Measurements from ENCODE around the gene RBFOX2.
"Not testable (repeated sequence)": the region's sequence is repeated elsewhere in the genome, so short reads cannot be mapped to it uniquely, and the experiment has no call there.

RBFOX2 gene, protein sequence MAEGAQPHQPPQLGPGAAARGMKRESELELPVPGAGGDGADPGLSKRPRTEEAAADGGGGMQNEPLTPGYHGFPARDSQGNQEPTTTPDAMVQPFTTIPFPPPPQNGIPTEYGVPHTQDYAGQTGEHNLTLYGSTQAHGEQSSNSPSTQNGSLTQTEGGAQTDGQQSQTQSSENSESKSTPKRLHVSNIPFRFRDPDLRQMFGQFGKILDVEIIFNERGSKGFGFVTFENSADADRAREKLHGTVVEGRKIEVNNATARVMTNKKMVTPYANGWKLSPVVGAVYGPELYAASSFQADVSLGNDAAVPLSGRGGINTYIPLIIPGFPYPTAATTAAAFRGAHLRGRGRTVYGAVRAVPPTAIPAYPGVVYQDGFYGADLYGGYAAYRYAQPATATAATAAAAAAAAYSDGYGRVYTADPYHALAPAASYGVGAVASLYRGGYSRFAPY

DNA sequence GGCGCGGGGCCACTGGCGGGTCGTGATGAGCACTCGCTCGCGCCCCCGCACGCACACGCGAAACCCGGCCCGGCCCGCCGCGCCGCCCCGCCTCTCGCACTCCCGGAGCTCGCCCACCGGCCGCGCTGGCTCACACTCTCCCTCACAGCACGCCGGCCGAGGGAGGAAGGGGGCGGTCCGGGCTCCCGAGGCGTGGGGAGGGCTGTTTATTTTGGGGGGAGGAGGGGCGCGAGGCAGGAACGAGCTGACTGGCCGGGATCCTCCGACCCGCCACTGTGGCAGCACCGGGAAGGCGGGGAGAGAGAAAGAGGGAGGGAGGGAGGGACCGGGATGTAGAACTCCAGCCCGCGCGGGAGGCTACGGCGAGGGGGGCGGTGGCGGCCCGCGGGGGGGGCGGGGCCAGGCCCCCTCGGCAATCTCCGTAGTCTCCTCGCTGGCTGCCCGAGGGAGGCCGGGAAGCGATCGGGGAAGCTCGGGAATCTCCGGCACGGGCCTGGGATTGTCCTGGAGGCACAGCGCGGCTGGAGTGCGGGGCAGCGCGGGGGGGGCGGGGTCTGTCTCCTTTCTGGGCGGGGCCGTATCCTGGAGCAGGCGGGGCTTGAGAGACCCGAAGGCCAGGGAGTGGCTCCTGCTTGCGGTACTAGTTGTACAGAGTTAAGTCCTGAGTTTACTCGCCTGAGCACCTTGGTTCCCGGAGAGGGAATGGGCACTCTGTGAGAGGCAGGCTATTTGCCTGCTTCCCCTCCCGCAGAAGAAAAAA is at the start of gene RBFOX2:
Gene RBFOX2 (minus strand): TSS at position 179 of the 760 bp plus-strand sequence. CDS start 399 bp downstream, outside the sequence.
- DNase-seq = peak; percentile 75

DNA sequence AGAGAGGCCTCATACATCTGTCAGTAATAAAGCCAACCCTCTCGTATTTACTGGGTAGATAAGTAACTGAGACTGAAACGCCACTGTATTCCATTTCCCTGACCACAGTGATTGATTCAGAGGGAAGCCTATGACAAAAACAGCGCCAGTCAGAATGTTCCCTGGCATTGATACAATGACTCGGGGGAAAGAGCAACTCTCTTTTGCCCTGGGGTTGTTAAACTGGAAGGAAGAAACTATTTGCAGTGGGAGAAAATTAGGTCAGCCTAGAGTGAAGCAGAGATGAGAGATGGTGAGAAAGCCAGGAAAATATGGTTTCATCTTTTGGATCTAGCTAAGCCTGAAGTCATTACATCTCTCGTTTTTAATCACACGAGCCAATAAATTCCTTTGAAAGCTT is 48.6 kb upstream of the RBFOX2 start:
- no peak for DNase-seq

DNA sequence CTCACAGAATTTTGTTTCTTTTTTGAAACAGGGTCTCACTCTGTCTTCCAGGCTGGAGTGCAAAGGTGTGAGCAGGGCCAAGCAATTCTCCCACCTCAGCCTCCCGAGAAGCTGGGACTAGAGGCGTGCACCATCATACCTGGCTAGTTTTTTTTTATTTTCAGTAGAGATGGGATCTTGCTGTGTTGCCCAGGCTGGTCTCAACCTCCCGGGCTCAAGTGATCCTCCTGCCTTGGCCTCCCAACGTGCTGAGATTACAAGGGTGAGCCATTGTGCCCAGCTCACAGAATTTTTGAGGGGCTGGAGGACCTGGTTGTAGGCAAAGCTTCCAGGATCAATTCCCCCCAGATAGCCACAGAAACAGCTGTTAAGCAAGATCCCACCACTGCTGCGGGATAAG is 47.1 kb upstream of the RBFOX2 start:
- no peak for DNase-seq

DNA sequence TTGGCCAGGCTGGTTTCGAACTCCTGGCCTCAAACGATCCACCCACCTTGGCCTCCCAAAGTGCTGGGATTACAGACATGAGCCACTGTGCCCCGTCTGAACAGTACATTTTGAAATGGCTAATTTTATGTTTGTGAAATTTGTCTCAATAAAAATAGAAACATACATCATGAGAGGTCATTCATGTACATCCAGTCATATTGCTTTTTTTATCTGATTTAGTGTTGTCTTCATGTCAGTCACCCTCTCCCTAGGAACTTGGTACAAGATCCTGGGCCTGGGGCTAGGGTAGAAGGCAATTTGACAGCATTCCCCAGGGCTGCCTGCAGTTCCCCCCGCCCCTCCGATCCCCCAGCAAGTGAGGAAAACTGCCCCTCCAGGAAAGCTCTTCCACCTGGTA is 46.6 kb upstream of the RBFOX2 start:
- DNase-seq = no peak

DNA sequence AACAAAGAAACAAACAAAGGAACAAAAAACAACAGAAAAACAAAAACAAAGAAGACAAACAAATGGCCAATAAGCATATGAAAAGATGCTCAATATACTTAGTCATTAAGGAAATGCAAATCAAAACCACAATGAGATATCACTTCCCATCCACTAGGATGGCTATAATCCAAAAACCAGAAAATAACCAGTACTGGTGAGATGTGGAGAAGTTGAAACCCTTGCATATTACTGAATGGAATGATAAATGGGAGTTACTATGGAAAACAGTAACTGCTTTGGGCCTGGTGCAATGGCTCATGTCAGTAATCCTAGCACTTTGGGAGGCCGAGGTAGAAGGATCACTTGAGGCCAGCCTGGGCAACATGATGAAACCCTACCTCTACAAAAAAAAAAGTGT is 44.9 kb upstream of the RBFOX2 start:
- no peak for DNase-seq

DNA sequence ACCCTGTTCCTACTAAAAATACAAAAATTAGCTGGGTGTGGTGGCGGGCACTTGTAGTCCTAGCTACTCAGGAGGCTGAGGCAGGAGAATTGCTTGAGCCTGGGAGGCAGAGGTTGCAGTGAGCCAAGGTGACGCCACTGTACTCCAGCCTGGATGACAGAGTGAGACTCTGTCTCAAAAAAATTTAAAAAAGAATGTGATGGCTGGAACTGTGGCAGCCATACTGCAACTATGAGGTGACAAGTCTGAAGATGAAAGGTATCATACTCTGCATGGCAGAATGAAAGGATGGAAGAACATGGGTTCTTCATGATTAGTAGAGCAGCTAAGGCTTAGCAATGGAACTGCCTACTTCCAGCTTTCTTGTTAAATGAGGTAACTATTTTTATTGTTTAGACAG is 42.0 kb upstream of the RBFOX2 start:
- not testable (repeated sequence) for DNase-seq

DNA sequence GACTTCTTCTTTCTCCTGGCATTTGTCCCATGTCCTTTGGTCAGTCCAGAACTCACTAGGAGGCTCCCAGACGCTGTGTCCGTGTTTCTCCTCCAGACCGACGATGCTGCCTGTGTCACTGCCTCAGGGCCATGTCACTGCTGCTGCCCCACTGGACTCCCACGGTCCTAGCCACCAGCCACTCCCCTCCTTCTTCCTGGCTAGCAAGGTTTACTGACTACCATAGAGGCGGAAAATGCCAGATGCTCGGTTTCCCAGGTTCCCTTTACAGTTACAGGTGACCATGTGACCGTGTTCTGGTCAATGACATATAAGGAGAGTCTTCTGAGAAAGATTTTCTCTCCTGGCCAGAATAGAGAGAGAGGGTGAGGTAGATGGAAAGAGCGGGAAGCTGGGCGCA is 40.7 kb upstream of the RBFOX2 start:
- DNase-seq = no peak

DNA sequence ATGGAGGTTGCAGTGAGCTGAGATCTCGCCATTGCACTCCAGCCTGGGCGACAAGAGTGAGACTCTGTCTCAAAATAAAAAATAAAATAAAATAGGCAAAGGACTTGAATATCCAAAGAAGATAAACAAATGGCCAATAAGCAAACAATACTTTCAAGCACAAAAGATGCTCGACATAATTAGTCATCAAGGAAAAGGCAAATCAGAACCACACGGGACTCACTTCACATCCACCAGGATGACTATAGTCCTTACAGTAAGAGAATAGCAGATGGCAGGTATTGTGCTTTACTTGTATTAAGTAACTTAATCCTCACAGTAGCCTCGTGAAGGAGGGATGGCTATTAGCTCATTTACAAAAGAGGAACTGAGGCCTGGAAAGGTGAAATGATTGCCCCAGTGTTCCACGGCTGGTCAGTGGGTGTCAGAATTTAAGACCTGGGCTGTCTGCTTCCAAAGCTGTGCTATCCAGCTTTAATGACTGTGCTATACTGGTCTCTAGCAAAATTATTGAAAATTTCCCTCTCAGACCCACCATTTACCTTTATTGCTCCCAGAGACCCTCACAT is 40.2 kb upstream of the RBFOX2 start:
- DNase-seq = no peak

DNA sequence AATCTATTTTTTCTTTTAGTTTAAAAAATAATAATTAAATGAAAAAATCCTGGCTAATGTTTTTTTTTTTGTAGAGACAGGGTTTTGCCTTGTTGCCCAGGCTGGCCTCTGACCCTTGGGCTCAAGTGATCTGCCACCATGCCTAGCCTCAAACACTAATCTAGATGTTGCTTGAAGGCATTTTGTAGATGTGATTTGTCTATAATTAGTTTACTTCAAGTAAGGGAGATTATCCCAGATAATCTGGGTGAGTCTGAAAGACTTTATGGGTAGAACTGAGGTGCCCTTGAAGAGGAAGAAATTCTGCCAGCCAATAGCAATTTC is 38.6 kb upstream of the RBFOX2 start:
- DNase-seq = no peak

DNA sequence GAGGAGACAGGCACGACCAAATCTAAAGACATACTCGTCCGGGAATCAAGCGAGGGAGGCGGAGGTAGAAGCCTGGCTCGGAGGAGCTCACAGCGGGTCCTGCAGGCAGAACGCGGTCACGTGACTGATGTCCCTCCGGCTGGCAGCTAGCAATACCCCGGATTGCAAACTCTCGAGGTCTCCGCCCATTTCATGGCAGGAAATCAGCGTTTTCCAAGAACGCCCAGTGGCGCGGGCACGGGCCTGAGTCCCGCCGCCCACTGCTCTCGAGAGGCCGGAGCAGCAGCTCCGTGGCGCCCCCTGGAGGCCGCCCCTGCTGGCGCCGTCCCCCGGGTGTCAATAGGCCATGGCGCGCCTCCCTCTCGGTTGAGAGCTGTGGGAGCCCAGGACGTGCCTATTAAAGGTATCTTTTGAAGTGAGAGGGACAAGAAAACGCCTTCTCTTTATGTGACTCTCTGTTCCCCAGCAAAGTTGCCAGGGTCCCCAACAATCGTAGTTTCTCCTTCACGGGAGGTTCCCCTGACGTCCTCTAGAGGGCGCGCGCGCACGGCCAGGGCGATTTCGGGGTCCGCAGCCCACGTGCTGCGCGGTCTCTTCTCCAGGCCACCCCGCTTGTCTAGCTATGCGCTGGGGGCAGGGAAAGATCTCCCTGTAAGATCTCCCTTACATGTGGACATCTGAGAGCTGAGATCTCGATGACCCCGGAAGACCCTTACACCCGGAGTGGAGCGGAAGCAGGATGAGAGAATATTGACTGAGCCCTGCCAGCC is 37.3 kb upstream of the RBFOX2 start:
- peak; percentile 59 for DNase-seq

DNA sequence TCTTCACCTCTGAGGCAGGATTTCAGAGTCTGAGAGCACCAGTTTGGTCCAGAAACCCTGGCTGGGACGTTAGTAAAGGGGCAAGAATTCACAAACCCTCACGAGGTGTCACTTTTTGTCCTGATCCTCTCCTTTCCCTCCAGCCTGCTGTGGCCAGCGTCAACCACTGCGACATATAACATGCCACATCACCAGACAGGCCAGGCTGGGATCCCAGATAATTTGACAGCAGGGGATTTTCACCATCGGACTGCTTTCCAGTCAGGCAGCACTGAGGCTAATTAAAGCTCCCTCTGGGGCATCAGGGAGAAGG is 36.8 kb upstream of the RBFOX2 start:
- DNase-seq = no peak

DNA sequence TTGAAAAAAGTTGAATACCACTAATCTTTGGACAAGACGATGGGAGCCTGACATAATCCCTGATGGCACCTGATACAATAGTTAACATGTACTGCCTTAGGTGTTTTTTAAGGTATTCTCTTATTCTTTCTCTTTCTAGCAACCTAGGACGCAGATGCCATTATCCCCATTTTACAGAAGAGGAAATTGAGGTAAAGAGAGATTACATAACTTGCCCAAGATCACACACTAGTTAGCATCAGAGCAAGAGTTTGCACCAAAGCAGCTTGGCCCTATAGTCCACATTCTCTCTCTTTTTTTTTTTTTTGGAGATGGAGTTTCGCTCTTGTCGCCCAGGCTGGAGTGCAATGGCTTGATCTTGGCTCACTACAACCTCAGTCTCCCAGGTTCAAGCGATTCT is 35.7 kb upstream of the RBFOX2 start:
- no peak for DNase-seq

DNA sequence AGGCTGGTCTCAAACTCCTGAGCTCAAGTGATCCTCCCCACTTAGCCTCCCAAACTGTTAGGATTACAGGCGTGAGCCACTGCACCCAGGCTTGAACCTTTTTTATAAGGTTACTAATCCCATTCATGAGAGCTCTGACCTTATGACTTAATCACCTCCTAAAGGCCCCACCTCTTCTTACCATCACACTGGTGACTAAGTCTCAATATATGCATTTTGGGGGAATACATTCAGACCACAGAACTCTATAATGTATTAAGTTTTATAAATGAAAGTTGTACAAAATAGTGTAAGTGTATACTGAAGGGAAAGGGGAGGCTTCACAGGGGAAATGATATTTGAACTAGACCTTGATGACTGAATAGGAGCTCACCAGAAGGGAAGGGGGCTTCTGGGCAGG is 28.4 kb upstream of the RBFOX2 start:
- no peak for DNase-seq

DNA sequence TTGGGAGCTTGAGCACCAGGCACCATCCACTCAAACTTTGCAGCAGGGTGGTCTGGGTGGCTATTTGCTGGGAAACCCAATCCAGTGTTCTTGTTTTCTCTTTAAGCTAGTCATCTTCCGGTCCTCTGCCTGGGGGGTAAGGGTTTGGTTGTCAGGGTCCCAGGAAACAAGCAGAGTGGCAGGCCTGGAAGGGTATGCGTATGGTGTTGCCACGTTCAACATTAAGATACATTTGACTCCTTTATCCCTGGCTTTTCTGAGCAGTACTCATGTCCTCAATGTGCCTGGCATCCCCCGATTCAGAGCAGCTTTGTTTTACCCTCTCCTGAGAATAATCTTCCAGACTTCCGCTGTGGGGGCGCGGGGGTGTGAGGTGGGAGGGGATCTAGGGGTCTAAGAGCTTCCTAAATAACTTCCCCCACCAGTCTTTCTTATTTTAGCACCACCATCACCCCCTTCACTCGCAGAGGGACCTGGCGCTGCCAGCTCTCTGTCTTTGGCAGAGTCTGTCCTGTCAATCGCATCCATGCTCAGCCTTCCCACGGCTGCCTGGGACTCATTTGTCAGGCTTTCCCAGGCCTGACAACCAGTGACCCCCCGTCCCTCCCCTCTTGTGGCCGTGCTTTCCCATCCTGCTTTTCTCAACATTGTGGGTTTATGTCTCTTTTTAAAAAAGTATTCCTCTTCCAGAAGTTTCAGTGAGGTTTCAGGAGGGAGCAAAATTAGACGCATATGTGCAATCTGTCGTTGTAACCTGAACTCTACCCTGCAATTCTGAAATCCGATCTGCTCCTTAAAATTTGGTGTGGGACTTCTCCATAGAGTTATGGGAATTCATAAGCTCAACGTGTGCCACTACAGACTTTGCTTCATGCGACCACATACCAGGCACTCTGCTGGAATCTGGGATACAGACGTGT is 27.0 kb upstream of the RBFOX2 start:
- no peak for DNase-seq

DNA sequence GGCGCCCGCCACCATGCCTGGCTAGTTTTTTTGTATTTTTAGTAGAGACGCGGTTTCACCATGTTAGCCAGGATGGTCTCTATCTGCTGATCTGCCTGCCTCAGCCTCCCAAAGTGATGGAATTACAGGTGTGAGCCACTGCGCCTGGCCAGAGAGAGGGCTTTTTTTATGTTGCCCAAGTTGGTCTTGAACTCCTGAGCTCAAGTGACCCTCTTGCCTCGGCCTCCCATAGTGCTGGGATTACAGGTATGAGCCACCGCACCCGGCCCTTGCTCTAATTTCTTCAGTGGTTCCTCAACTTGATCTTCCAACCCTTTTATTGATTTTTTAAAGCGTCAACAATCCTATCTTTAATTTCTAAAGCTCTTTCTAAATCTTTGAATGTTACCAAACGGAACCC is 25.8 kb upstream of the RBFOX2 start:
- DNase-seq = not testable (repeated sequence)

DNA sequence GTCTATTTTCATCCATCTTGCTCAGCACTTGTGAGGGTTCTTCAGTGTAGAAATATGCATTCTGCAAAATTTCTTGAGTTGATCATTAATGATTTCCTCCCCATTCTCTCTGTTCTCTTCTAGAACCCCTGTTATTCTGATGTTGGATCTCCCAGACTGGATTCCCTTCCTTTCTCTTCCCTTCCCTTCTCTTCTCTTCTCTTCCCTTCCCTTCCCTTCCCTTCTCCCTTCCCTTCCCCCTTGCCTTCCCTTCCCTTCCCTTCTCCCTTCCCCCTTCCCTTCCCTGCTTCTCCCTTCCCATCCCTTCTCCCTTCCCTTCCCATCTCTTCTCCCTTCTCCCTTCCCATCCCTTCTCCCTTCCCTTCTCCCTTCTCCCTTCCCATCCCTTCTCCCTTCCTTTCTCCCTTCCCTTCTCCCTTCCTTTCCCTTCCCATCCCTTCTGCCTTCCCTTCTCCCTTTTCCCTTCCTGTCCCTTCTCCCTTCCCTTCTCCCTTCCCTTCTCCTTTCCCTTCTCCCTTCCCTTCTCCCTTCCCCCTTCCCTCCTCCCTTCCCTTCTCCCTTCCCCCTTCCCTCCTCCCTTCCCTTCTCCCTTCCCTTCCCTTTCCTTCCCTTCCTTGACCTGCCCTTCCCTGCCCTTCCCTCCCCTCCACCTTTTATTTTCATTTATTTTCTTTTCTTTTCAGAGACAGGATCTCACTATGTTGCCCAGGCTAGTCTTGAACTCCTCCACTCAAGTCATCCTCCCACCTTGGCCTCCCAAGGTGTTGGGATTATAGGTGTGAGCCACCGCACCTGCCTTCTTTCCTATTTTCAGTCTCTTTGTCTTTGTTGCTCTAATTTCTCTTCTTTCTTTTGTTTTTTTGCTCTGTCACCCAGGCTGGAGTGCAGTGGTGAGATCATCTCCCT is 24.9 kb upstream of the RBFOX2 start:
- no peak for DNase-seq

DNA sequence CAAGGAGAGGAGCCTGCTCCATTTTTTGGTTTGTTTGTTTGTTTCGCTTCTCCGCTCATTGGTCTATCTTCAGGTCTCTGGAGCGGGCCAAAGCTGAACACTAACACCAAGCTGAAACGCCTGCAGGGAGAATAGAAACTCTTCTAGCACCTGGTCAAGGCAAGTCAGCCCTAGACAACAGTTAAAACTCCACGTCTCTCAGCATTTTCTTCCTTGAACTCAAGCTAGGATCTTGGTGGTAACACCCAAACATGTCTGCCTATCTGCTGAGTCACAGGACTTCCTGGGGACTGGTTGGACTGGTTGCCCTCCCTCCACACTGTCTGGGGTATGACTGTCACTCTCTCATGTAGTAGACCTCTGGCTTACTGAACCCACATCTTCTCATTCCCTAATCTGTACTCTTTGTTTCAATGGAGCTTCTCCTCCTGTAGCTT is 23.9 kb upstream of the RBFOX2 start:
- DNase-seq = no peak

DNA sequence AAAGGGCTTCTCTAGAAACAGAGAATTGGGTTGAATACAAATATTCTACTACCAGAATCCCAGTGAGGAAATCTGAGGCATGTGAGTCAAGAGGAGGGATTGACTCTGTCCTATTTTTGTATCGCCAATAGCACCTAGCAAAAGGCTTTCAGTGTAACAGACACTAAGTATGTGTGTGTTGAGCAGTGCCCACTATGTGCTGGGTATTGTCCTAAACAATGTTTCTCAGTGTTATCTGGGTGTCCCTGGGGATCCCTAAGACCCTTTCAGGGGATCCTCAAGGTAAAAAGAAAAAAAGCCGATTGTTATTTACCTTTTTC is 21.0 kb upstream of the RBFOX2 start:
- DNase-seq = no peak

DNA sequence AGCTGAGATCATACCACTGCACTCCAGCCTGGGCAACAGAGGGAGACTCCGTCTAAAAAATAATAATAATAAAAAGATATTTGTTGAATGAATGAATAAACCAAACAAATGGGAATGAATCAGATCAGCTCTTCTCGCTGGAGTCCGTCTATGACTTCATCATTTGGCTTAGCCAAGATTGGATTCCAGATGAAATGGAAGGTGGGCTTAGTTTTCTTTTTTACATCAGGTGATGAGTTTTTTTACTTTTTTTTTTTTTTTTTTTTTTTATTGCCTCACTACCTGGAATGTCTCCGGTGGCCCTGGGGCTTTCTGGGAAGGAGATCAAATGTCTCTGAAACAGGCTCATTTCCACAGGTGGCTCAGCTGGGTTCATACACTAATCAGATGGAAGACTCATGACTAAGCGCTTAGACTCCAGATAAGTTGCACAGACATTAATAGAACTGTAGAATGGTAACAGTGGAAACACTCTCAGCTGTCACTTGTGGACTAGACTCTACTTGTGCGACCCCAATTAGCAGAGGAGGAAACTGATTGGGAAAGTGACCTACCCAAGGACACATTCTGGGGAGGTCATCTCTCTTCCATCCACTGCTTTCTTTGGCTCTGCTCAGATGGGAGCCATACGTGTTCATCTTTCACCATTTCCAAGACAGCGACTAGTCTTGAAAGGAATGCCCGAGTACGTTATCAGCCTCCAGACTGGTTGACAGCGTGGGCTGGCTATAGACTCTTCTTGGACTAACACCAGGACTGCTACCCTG is 20.5 kb upstream of the RBFOX2 start:
- DNase-seq = no peak

DNA sequence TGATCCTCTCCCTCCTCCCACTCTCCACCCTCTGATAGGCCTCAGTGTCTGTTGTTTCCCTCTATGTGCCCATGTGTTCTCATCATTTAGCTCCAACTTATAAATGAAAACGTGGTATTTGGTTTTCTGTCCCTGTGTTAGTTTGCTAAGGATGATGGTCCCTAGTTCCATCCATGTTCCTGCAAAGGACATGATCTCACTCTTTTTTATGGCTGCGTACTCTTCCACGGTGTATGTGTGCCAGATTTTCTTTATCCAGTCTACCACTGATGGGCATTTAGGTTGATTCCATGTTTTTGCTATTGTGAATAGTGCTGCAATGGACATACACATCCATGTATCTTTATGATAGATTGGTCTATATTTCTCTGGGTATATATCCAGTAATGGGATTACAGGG is 15.9 kb upstream of the RBFOX2 start:
- not testable (repeated sequence) for DNase-seq

DNA sequence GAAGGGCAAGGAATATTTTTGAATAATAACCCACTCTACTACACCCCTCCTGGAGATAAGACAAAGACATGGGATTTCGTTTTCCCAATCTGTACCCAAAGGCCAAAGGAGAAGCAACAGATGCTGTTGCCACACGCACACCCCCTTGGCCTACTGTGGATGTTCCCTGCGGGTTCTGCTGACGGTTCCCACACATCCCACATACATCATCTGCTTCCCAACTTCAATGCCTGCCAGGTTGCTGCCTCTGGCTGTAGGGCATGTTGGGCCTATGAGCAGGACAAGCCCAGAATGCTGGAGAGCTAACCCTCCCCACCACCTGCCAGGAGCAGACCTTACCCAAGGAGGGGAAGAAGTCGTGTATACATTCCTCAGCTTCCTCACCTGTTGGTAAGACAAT is 13.6 kb upstream of the RBFOX2 start:
- no peak for DNase-seq

Measured in stimulated activated CD4-positive, alpha-beta T cell treated with anti-CD3 and anti-CD28 coated beads, Interleukin-12 subunit alpha, Interleukin-12 subunit beta, amount 100 ng/mL, for 4 hours (primary cell).